ENCODE data around the gene EEF2K.
"Not testable (repeated sequence)": the region's sequence is repeated elsewhere in the genome, so short reads cannot be mapped to it uniquely, and the experiment has no call there.

The EEF2K gene

GRCh38 chr16:22206013-22206841, at the start of gene EEF2K:
Gene EEF2K, plus strand, starts transcription at chr16:22206278. Its CDS starts 19,452 bp downstream, at chr16:22225730.
- peak; percentile 78 for DNase-seq (ENCODE audit: low spot score)

GRCh38 chr16:22161401-22161800, 44.7 kb upstream of the EEF2K start:
- DNase-seq (ENCODE audit: low spot score), result no peak

GRCh38 chr16:22161999-22162655, 44.0 kb upstream of the EEF2K start, which contains the start of gene SDR42E2:
Gene SDR42E2, plus strand, starts transcription at chr16:22162506. Its CDS starts 3,077 bp downstream, at chr16:22165583.
- no peak for DNase-seq (ENCODE audit: low spot score)

- DNase-seq (ENCODE audit: low spot score), result no peak
These were observed 43.4 kb upstream of the EEF2K start for GRCh38 chr16:22162656-22163009.

GRCh38 chr16:22163806-22164205, 42.3 kb upstream of the EEF2K start:
- no peak for DNase-seq (ENCODE audit: low spot score)

- no peak for DNase-seq (ENCODE audit: low spot score)
These were observed 41.6 kb upstream of the EEF2K start for GRCh38 chr16:22164482-22164881.

- DNase-seq (ENCODE audit: low spot score), result no peak
These were observed 40.4 kb upstream of the EEF2K start for GRCh38 chr16:22165508-22166285.

GRCh38 chr16:22171953-22172352, 34.1 kb upstream of the EEF2K start:
- no peak for DNase-seq (ENCODE audit: low spot score)

- DNase-seq (ENCODE audit: low spot score), result not testable (repeated sequence)
These were observed 33.4 kb upstream of the EEF2K start for GRCh38 chr16:22172642-22173041.

GRCh38 chr16:22174642-22175041, 31.4 kb upstream of the EEF2K start:
- DNase-seq (ENCODE audit: low spot score), result no peak

- no peak for DNase-seq (ENCODE audit: low spot score)
These were observed 27.8 kb upstream of the EEF2K start for GRCh38 chr16:22177968-22178930.

GRCh38 chr16:22181426-22181825, 24.7 kb upstream of the EEF2K start:
- DNase-seq (ENCODE audit: low spot score), result no peak

GRCh38 chr16:22181843-22182242, 24.2 kb upstream of the EEF2K start:
- no peak for DNase-seq (ENCODE audit: low spot score)

GRCh38 chr16:22183335-22183734, 22.7 kb upstream of the EEF2K start:
- DNase-seq (ENCODE audit: low spot score), result no peak

- no peak for DNase-seq (ENCODE audit: low spot score)
These were observed 22.0 kb upstream of the EEF2K start for GRCh38 chr16:22183901-22184614.

- no peak for DNase-seq (ENCODE audit: low spot score)
These were observed 21.5 kb upstream of the EEF2K start for GRCh38 chr16:22184615-22184968.

- no peak for DNase-seq (ENCODE audit: low spot score)
These were observed 19.6 kb upstream of the EEF2K start for GRCh38 chr16:22186517-22186916.

GRCh38 chr16:22188267-22188594, 17.8 kb upstream of the EEF2K start:
- DNase-seq (ENCODE audit: low spot score), result no peak

GRCh38 chr16:22188595-22189442, 17.3 kb upstream of the EEF2K start:
- DNase-seq (ENCODE audit: low spot score), result peak; percentile 84

- DNase-seq (ENCODE audit: low spot score), result no peak
These were observed 16.5 kb upstream of the EEF2K start for GRCh38 chr16:22189473-22190080.

Measured in pons (tissue), 1 donor.